NCI-H1417 (cell line): ENCODE measurements around the gene ARID1B.
A peak's percentile ranks its signal among the peaks of the same experiment; 100 is the strongest.

ENCODE experiments used
- DNase-seq, 3 experiments: peaks; one replicate each; lab custom pipeline; 2025; lab: John Stamatoyannopoulos, UW

The ARID1B gene

DNA sequence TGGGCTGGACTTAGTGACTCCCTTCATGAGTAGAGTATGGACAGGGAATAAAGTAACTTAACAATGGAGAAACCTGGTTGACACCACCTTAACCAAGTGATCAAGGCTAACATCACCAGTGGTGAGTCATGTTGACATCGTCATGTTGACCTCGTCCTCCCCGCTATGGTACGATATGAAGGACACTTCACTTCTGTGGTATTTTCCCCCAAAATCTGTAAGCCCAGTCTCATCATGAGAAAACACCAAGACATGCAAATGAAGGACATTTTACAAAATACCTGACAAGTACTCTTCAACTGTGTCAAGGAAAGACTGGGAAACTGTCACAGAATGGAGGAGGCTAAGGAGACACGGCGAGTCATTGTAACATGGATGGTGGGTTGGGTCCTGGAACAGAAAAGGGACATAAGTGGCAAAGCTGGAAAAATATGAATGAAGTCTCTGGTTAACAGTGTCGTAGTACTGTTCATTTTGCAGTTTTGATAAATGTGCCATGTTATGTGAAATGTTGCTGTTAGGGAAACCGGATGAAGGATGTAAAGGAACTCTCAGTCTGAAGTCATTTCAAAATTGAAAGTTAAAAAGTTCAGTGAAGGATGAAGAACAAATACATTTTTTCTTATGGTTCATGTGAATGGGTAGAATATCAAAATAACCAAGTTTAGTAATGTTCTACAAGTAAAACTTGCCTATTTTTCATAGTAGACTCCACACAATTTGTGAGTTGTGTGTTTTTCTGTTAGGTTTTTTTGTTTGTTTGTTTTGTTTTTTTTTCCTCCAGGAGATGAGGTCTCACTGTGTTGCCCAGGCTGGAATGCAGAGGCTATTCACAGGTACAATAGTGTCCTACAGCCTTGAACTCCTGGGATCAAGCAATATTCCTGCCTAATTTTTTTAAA lies 298.6 kb downstream of the ARID1B start:
- no peak for DNase-seq

DNA sequence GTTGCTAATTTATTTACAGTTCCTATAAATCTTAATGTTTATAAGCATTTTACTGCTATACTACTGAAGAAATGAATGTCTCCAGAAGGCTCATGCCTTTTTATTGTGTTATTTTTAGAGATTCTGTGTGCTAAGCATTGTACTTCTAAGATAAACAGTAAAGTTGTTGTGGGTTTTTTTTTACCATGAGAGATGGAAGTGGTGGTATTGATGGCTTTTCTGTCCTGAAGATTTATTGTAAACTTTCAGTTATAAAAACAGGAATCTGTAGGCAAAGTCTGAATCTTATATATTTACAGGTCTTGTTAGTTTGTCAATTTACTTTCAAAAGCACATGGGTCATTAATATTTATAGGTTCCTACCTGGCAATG lies 299.3 kb downstream of the ARID1B start:
- DNase-seq, result no peak

- DNase-seq, result no peak
Observed at GRCh38 chr6:157077251-157077650, 300.1 kb downstream of the ARID1B start.

DNA sequence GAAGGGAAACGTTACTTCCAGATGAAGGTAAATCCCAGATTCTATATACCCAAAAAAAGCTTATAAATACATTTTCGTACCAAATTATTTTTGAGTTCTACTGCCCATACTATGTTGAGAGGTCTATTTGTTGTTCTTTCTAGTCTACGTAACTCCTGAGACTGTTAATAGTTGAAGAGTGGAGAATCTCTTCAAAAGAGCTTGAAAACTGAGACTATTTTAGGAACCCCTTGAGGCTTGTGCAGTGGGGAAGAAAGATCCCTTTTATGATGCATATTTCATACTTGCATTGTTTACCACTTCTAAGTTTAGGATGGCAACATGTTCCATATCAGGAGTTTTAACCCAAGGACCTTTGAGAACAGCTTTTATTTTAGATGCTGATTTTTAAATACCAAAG lies 301.1 kb downstream of the ARID1B start:
- DNase-seq, result no peak

- DNase-seq, result peak in 1 of 3 experiments; percentile 25
Observed at GRCh38 chr6:157079277-157079676, 302.1 kb downstream of the ARID1B start.

DNA sequence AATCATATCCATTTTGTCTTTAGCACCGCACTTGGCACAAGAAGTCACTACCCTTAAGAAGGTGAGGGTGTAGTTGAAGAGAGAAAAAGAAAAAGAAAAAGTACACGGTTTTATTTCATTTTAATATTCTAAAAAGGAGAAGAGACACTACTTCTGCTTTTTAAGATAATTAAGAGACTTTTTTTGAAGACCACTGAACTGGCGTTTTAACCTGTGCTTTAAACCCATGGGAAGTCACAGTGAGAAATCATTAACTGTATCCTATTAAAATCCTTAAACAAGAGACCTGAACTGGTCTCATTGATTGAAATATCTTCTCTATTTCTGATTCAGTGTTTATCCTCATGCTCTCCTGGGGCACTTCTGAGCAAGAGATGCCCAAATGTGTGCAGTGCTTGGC lies 302.6 kb downstream of the ARID1B start:
- DNase-seq, result no peak

DNA sequence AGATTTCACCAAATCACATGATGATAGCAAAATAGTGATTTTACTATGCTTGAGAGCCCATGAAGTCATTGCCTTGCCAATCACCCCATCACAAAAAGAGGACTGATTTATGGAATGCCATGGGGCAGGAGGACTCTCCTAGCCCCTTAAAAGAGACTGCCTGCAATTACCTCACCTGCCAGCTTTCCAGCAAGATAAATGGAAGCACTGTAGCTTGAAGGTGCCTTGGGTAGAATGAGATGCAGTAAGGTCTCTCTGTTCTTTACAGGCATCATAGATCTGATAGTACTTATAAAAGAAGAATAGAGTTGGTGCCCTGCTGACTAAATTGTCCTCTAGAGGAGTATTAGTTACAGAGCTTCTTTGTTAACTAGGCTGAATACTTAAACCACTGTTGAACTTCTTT lies 303.8 kb downstream of the ARID1B start:
- peak in 2 of 3 experiments; percentile 48 to 51 for DNase-seq

DNA sequence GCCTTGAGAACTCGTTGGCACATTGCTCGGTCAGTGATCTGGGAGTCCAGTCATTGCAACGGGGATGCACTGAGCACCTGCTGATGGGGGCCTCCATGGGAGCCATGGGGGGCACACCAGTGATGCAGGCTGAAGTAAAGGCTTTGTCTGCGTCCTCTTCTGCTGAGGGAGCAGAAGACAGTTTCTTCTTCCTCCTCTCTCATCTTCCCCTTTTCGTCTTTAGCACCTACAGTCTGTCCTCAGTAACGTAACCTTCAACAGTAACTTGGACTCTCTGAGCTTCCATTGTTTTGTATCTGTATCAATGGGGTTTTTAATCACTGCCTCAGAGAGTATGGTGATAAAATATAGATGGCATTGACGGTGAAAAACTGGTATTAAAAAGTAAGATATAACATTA lies 306.2 kb downstream of the ARID1B start:
- DNase-seq, result no peak

DNA sequence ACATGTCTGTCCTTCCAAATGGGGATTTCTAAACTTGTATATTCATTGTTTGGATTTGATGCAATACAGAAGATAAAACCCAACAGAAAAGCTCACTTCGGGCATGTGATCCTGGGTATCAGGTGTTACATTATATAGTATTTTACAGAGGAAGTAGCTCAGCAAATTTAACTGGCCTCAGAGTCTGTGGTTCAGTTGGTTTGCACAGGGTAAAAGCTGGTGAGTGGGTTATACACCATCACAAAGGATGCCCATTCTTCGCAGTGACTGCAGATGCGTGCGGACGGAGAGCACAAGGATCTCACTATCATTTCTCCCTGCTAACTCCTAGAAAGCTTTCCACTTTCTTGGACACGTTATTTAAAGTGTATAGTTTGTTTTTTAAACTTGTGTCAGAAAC lies 309.5 kb downstream of the ARID1B start:
- no peak for DNase-seq

DNA sequence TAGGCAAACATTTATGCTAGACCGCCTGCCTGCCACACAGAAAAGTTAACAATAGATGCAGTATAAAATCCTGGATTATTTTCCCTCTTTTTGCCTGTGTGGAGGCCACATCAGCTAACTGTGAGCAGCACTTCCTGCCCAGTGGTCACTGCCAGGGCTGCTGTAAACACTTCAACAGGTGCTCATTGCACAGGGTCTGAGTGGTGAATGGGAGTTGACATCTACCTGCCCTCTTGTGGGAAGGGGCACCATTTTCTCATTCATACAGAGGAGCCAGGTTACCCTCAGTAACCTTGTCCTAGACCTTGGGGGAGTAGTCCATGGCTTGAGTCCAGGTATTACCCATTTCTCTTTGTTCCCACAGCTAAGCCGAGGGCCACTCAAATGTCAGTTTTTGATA lies 310.8 kb downstream of the ARID1B start:
- peak in 1 of 3 experiments; percentile 37 for DNase-seq

DNA sequence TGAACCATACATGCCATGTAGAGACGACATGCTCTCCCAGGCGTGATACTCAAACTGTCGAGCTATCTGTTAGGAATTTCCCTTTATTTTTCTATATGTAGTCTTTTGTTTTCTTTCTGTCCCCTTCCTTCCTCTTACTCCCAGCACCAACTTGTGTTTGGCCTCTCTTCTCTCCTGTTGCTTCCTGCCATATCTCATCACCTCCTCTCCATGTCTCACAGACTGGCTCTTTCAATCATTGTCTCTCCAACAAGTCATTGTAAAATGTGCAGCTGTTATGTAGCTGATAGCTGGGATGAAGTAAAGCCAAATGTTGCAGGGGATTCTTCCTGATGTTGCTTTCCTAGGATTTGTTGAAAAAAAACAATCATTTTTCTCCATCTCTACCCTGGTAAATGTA lies 311.7 kb downstream of the ARID1B start:
- no peak for DNase-seq

GRCh38 chr6:157089258-157089657 lies 312.1 kb downstream of the ARID1B start:
- DNase-seq, result peak in 2 of 3 experiments; percentile 8 to 52

DNA sequence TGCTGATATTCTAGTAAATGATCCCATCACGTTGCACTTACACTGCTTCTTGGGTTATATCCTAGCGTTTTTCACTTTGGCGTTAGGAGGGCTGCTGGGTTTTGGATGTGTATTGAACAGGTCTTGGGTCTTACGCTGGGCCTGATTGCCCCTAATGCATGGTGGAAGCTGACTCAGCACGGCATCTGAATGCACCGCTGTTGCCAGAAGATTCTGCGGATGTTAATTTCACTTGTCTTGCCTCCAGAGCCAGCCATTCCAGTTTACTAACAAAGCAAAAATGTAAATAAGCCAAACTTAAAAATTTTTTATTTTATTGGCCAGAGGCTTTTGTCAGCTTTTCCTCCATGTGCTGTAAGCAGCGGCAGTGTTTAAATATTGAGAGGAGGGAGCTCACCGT lies 312.7 kb downstream of the ARID1B start:
- peak in 1 of 3 experiments; percentile 47 for DNase-seq

DNA sequence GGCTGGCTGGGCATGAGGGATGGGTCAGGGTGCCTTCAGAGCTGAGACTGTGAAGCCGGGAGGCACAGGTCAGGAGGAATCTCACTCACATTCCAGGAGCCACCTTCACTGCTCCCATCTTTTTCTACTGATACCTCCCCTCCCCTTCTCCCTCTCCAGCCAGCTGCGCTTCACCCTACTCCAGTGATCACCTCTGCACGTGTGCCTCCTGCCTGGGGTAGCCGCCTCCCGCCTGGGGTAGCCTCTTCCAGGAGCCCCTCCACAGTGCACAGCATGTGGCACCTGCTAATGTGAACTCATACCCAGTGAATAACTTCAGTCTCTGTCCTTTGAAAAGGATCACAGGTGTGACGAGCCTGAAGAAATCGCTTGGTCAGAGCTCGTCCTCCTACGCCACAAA lies 313.6 kb downstream of the ARID1B start:
- peak in 2 of 3 experiments; percentile 38 to 65 for DNase-seq

GRCh38 chr6:157091243-157091642 lies 314.1 kb downstream of the ARID1B start:
- no peak for DNase-seq

DNA sequence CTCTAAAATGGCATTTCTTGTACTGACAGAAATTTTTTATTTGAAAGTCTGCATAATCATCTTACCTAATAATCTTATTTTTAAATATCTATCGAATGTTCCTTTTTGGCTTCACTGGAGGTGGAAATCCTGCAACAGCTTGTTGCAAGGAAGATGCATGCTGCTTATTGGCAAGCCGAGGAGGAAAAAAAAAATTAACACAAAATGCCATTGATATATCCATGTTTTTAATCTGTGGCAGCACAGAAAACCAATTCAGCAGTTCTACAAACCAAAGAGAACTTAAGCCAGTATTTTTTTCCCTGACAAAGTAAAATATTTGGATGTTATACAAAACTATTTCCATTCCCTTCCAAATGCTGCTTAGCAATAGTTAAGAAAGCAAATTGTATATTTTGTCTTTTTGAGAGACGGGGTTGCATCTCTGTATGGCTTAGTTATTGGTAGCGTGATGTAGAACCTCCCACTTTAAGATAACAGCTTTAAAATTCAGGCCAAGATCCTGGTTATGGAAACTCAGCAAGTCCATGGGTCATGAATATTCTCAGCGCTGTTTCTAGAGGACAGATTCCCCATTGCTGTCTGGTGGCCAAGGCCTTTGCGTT lies 314.8 kb downstream of the ARID1B start:
- DNase-seq, result no peak

- peak; percentile 77 to 97 (median 91) for DNase-seq
Observed at GRCh38 chr6:157092736-157093135, 315.6 kb downstream of the ARID1B start.

- DNase-seq, result no peak
Observed at GRCh38 chr6:157093536-157093935, 316.4 kb downstream of the ARID1B start.

DNA sequence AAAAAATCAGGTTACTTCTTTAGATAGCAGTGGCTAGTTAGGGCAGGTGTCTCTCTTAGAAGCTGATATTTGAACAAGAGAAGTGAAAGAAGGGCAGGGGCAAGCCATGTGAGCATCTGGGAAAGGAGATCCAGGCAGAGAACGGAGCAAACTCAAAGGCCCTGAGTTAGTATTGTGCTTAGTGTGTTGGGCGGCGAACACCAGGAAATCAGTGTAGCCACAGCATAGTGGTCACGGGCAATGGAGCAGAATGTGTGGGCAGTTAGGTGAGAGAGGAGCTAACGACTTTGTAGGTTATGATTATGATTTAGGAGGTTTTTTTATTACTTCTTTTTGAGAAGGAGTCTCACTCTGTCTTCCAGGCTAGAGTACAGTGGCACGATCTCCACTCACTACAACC lies 316.9 kb downstream of the ARID1B start:
- no peak for DNase-seq

DNA sequence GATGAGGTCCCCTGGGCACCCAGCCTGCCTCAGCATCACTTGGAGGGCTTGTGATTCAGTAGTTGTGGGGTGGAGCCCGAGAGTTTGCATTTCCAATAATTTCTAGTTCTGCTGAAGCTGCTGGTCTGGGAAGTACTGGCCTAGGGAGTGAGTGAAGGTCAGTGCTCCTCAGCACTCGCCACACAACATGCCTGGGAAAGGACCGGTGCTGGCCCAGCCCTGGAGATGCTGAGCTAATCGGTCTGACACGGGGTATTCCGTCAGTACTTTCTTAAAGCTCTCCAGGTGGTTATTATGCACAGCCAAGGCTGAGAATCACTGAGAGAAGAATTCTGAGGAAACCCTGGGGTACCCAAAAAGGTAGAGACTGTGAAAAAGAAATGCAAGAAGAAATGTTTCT lies 317.9 kb downstream of the ARID1B start:
- no peak for DNase-seq

GRCh38 chr6:157095569-157095968 lies 318.4 kb downstream of the ARID1B start:
- no peak for DNase-seq

DNA sequence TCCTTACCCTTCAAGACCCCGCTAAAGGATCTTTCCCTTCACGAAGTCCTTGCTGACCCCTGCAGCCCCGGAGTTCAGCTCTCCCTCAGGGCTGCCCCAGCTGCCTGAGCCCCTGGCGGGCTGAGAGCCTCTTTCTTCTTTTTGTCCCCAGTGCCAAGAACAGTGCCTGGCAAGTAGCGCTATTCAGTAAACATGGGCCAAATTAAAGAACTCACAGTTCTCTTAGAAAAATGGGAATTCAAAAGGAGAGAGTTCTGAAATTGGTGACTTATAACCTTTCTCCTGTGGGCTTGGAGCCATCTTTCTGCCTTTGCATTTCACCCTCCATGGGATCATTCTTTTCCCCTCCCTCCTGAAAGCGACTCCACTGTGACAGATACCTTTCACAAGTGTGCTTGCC lies 318.9 kb downstream of the ARID1B start:
- DNase-seq, result no peak

DNA sequence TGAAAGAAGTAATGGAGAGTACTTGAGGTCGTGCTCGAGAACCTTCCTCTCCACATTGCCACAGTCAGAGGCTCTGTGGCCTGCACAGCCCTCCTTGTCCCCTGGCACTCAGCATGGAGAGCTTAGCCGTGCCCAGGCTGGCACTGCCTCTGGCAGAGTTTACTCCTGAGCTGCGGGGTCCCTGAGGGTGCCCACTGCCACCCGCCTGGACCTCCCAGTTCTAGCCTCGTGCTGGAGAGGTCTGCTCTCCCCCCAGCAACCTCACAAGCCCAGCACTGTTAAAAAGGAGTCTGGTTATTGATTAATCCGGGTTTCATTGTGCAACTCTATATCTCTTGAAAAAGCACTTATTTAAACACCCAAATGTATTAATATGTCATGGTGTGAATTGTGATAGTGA lies 319.3 kb downstream of the ARID1B start:
- no peak for DNase-seq
